Transverse colon (tissue), 4 donors: Measurements from ENCODE around the gene CALN1. TPM values are rescaled to one million over a fixed set of nuclear protein-coding genes. Genes with fewer than 3 reads are reported as not detected.

Source experiments
- DNase-seq: peaks from one replicate; pipeline ENCODE4 v3.0.0-alpha.2; 2019
- H3K27ac ChIP-seq, 4 donors: fragments of 200-600 bp; sonication (generic); 2 replicates each; pipeline ENCODE4 v1.5.1; 2016 to 2018; ENCODE audit warnings: inconsistent platforms in 4 of 4
- H3K27me3 ChIP-seq: fragments of 200-600 bp; sonication (generic); 2 replicates; pipeline ENCODE4 v1.5.1; 2017; ENCODE audit warnings: inconsistent platforms
- H3K36me3 ChIP-seq, 4 donors: fragments of 200-600 bp; sonication (generic); 2 replicates each; pipeline ENCODE4 v1.5.1; 2017 to 2019; ENCODE audit warnings: inconsistent platforms in 4 of 4
- H3K4me1 ChIP-seq, 4 donors: fragments of 200-600 bp; sonication (generic); 2 replicates each; pipeline ENCODE4 v1.5.1; 2017 to 2020; ENCODE audit warnings: inconsistent platforms in 4 of 4
- H3K4me3 ChIP-seq, 4 donors: fragments of 200-600 bp; sonication (generic); 1 replicate in 1 of 4; 2 replicates in 3 of 4; pipeline versions ENCODE4 v1.5.1 to v1.6.1; 2017 to 2019; ENCODE audit warnings: inconsistent platforms in 4 of 4
- H3K9me3 ChIP-seq, 2 donors: fragments of 200-600 bp; sonication (generic); 2 replicates each; pipeline ENCODE4 v1.5.1; 2017 to 2019; ENCODE audit warnings: inconsistent platforms in 2 of 2
- CTCF ChIP-seq, 5 experiments: fragments of 200-600 bp in 3 of 5; fragments of 450-650 bp in 2 of 5; sonication (generic) in 3 of 5; IDR thresholded peaks; 1 replicate in 2 of 5; 2 replicates in 3 of 5; pipeline ENCODE4 v1.5.1; 2016 to 2017; ENCODE audit warnings: antibody characterized with exemption in 5 of 5, inconsistent platforms in 3 of 5, mild to moderate bottlenecking in 2 of 5, moderate library complexity in 1 of 5
- EP300 ChIP-seq: sonication (generic); formaldehyde crosslinking; IDR thresholded peaks from one replicate; pipeline ENCODE4 v1.6.1; 2017; ENCODE audit warnings: antibody characterized with exemption, low read depth
- POLR2A ChIP-seq: fragments of 450-650 bp; IDR thresholded peaks from one replicate; pipeline ENCODE4 v1.6.1; 2016; ENCODE audit warnings: antibody characterized with exemption, mild to moderate bottlenecking, moderate library complexity
- POLR2AphosphoS5 ChIP-seq, 3 donors: sonication (generic); formaldehyde crosslinking; IDR thresholded peaks; one replicate each; pipeline ENCODE4 v1.6.1; 2016; ENCODE audit warnings: antibody characterized with exemption in 3 of 3
- WGBS, 2 donors: methylation state at CpG; one replicate each; pipeline ENCODE4 v1.1.5; 2018; ENCODE audit warnings: low coverage in 1 of 2; 5-methylcytosine and 5-hydroxymethylcytosine counted together
- in situ Hi-C, 4 donors: fragments of 200-750 bp; cut with MboI; loops; one replicate each; pipeline versions ENCODE4 v1.15.0 to v1.15.1; 2017; ENCODE audit warnings: low sequenced_read_pairs in 3 of 4, low pct_ligation_motif_present in 1 of 4, low pct_unique_long_range_greater_than_20kb in 1 of 4
- intact Hi-C: fragments of 100-400 bp; cut with DNase I; formaldehyde crosslinking; loops from one replicate; pipeline ENCODE4 v1.15.1; 2023; ENCODE audit warnings: low total_unique reads
- total RNA-seq, 4 donors: library from RNA; depleted of rRNA; stranded (reverse); fragments of >200 nt; gene quantifications; one replicate each; pipeline ENCODE4 v1.1.0, GENCODE V29; 2016

CALN1 gene
- total RNA-seq, 4 donors from 2014 or later: not detected

GRCh38 chr7:72064916-72065315 is 347.2 kb downstream of the CALN1 start:
- TF ChIP-seq POLR2AphosphoS5 (IDR thresholded peaks at IDR 0.05) (no peak), EP300 (no peak), POLR2A (no peak), CTCF (IDR thresholded peaks at IDR 0.05) (no peak)
- no peak for DNase-seq
- Histone ChIP-seq H3K27me3 (no peaks in the 10 kb centered on the region), H3K4me3 (no peak overlapping the region), H3K9me3 (no peaks in the 10 kb centered on the region), H3K4me1 (no peaks in the 10 kb centered on the region), H3K36me3 (no peaks in the 10 kb centered on the region), H3K27ac (no peak overlapping the region)
- in situ Hi-C loops: no loop called here
- intact Hi-C loops: no loop called here

- H3K36me3 ChIP-seq: no peaks in the 10 kb centered on the region
- no peak for DNase-seq
- H3K27me3 ChIP-seq: no peaks in the 10 kb centered on the region
- H3K4me3 ChIP-seq: no peak overlapping the region
- no peak for TF ChIP-seq EP300
- TF ChIP-seq CTCF (IDR thresholded peaks at IDR 0.05): no peak
- no peak for TF ChIP-seq POLR2AphosphoS5 (IDR thresholded peaks at IDR 0.05)
- TF ChIP-seq POLR2A: no peak
- intact Hi-C loops (no loop called here), in situ Hi-C loops (no loop called here)
- H3K4me1 ChIP-seq: no peaks in the 10 kb centered on the region
- H3K9me3 ChIP-seq: no peaks in the 10 kb centered on the region
- H3K27ac ChIP-seq: no peak overlapping the region
Measured at GRCh38 chr7:72063330-72063729, 348.8 kb downstream of the CALN1 start.

GRCh38 chr7:72062666-72063065 is 349.5 kb downstream of the CALN1 start:
- H3K9me3 ChIP-seq: no peaks in the 10 kb centered on the region
- H3K4me3 ChIP-seq: no peak overlapping the region
- H3K27ac ChIP-seq: no peak overlapping the region
- no peaks in the 10 kb centered on the region for H3K27me3 ChIP-seq
- in situ Hi-C loops: no loop called here
- H3K36me3 ChIP-seq: no peaks in the 10 kb centered on the region
- H3K4me1 ChIP-seq: no peaks in the 10 kb centered on the region
- intact Hi-C loops: no loop called here
- DNase-seq: no peak
- WGBS, 2 donors: 42 to 52% methylated on average over 1 of the region's 1 CpG
- TF ChIP-seq CTCF (IDR thresholded peaks at IDR 0.05): no peak
- TF ChIP-seq POLR2A: no peak
- TF ChIP-seq EP300: no peak
- no peak for TF ChIP-seq POLR2AphosphoS5 (IDR thresholded peaks at IDR 0.05)

GRCh38 chr7:72059925-72060324 is 352.2 kb downstream of the CALN1 start:
- H3K27me3 ChIP-seq: no peaks in the 10 kb centered on the region
- no peaks in the 10 kb centered on the region for H3K36me3 ChIP-seq
- in situ Hi-C loops (no loop called here), intact Hi-C loops (no loop called here)
- no peak overlapping the region for H3K27ac ChIP-seq
- no peak overlapping the region for H3K4me3 ChIP-seq
- WGBS, 2 donors: 33 to 55% methylated on average over 1 to 3 of the region's 3 CpGs
- H3K4me1 ChIP-seq: no peaks in the 10 kb centered on the region
- TF ChIP-seq POLR2AphosphoS5 (IDR thresholded peaks at IDR 0.05): no peak
- TF ChIP-seq CTCF (IDR thresholded peaks at IDR 0.05): no peak
- no peak for TF ChIP-seq POLR2A
- no peak for TF ChIP-seq EP300
- H3K9me3 ChIP-seq: no peaks in the 10 kb centered on the region
- DNase-seq: no peak
